Measurements from ENCODE around the gene TIMM13. TPM values are rescaled to one million over a fixed set of nuclear protein-coding genes. Genes with fewer than 3 reads are reported as not detected.
A peak's percentile ranks its signal among the peaks of the same experiment; 100 is the strongest.

Gene TIMM13
- total and polyA plus RNA-seq, 2 of the 8 experiments (the other 6 are each of a cell fraction or from before 2014, with no cell fraction given) = 270 to 275 TPM

GRCh38 chr19:2474232-2475017 is 47.0 kb upstream of the TIMM13 start (continued):
- TF ChIP-seq POU5F1 (IDR thresholded peaks at IDR 0.05; ENCODE audit: low read depth, low read length) (no peak), YY1 (IDR thresholded peaks at IDR 0.05; ENCODE audit: low read depth, low read length) (0 out of 2 replicates have a peak, but pooled peaks have one; percentile 20), KDM5A (IDR thresholded peaks at IDR 0.05; ENCODE audit: low read length) (no peak), SP2 (IDR thresholded peaks at IDR 0.05; ENCODE audit: low read length) (no peak), MAFK (IDR thresholded peaks at IDR 0.05; ENCODE audit: low read depth, low read length) (no peak), BACH1 (IDR thresholded peaks at IDR 0.05; ENCODE audit: low read length) (peak; percentile 64; the same call in 1 of the 2 replicates), NRF1 (IDR thresholded peaks at IDR 0.05; ENCODE audit: low read depth, low read length) (no peak), SIN3A (conservative IDR thresholded peaks at IDR 0.05 in 1 of 2, IDR thresholded peaks at IDR 0.05 in 1 of 2; ENCODE audit: low read depth in 1 of 2, low read length in 2 of 2) (peak in 1 of 2 experiments; percentile 39; a peak in 1 of 4 replicates), EP300 (IDR thresholded peaks at IDR 0.05; ENCODE audit: borderline replicate concordance in 1 of 2, low read depth in 2 of 2, low read length in 2 of 2) (peak in 1 of 2 experiments; percentile 44; a peak in 1 of 3 replicates), CHD1 (IDR thresholded peaks at IDR 0.05; ENCODE audit: low read depth, low read length) (no peak), FOSL1 (IDR thresholded peaks at IDR 0.05; ENCODE audit: insufficient read depth, low read depth, low read length) (no peak), POLR2A (IDR thresholded peaks at IDR 0.05; ENCODE audit: control extremely low read depth in 1 of 2, low read depth in 2 of 2, low read length in 2 of 2) (no peak), SIRT6 (IDR thresholded peaks at IDR 0.05; ENCODE audit: low read length) (no peak), ATF2 (IDR thresholded peaks at IDR 0.05; ENCODE audit: low read length) (no peak), TAF7 (optimal IDR thresholded peaks at IDR 0.05; ENCODE audit: borderline replicate concordance, low read depth, low read length) (peak; percentile 57), HDAC2 (IDR thresholded peaks at IDR 0.05; ENCODE audit: borderline replicate concordance in 1 of 2, low read depth in 2 of 2, low read length in 2 of 2) (0 out of 4 replicates have a peak, but pooled peaks of 1 of the 2 experiments have one; percentile 62), GTF2F1 (IDR thresholded peaks at IDR 0.05; ENCODE audit: borderline replicate concordance, low read depth, low read length) (no peak), E2F6 (IDR thresholded peaks at IDR 0.05) (no peak)
- TF ChIP-seq, protein P1, sequence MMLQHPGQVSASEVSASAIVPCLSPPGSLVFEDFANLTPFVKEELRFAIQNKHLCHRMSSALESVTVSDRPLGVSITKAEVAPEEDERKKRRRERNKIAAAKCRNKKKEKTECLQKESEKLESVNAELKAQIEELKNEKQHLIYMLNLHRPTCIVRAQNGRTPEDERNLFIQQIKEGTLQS (IDR thresholded peaks at IDR 0.05; ENCODE audit: insufficient read depth, low read depth, low read length) = no peak

Measured in H1 (cell line).